Fibroblast of skin of abdomen (primary cell): ENCODE results near the gene SUCLG1.
"Not testable (repeated sequence)": the region's sequence is repeated elsewhere in the genome, so short reads cannot be mapped to it uniquely, and the experiment has no call there.

Experiments used
- DNase-seq: peaks from one replicate; pipeline ENCODE4 v3.0.0-alpha.2; 2013

SUCLG1 gene

DNA sequence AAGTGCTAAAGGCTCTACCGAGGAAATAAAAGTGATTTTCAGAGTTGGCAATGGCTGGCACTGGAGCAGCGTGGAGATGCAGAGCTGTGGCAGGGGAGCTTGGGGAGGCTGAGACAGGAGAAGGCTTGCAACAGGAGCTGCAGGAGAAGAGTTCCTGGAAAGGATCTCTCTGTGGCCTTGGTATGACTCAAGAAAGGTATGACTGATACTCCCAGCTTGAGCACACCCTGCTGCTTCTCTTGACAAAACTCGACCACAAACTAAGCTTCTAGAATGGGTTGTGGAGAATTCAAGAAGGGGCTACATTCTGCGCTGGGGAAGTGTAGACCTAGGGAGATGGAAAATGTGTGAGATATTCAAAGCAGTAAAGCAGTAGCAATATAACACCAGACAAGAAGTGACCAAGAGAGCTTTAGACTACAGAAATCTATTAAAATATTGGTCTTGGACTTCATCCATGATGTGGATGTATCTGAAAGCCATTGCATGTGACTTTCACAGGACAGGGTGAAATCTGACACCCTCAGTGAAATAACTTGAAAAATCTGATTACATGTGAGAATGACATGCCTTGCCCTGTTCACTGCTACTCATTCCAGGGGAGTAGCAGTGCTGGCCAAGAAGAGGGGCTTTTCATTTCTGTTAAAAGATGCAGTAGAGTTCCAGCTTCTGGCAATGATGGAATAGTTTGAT is 41.5 kb downstream of the SUCLG1 start:
- no peak for DNase-seq

DNA sequence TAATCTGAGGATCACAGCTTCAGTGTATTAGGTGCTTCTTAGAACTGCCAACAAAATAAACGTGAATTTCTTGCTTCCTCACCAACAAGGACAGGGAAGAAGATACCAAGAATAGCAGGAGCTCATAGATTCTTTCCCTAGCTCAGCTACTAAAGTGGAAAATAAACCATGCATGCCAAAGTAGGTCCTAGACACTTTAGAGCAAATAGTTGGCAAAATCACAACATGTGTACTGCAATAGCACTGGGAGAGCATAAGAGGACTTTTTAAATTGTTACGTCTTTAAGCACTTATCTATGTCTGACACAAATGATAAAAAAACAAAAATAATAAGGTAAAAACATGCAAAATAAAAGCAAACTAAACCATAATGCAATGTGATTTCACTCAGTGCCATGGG is 49.5 kb downstream of the SUCLG1 start:
- DNase-seq, result no peak

GRCh38 chr2:84402111-84402510 is 57.0 kb downstream of the SUCLG1 start:
- DNase-seq, result not testable (repeated sequence)

DNA sequence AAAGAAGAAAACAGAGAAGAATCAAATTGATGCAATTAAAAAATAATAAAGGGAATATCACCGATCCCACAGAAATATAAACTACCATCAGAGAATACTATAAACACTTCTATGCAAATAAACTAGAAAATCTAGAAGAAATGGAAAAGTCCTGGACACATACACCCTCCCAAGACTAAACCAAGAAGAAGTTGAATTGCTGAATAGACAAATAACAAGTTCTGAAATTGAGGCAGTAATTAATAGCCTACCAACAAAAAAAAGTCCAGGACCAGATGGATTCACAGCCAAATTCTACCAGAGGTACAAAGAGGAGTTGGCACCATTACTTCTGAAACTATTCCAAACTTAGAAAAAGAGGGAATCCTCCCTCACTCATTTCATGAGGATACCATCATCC is 59.2 kb downstream of the SUCLG1 start:
- DNase-seq, result not testable (repeated sequence)

DNA sequence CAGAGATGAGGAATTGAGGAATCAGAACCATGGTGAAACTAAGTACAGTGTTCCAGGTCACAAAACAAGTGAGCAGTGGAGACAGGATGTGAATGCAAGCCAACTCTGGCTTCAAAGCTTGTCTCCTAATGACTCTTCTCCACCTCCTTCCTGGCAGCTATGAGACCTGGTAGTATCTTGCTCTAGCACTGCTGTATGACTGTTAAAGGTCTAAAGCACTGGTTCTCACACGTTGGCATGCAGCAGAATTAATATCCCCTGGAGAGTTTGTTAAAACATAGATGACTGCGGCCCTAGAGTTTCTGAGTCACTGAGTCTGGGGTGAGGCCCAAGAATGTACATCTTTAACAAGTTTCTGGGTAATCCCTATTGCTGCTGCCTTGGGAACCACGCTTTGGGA is 63.3 kb downstream of the SUCLG1 start:
- peak; percentile 64 for DNase-seq

DNA sequence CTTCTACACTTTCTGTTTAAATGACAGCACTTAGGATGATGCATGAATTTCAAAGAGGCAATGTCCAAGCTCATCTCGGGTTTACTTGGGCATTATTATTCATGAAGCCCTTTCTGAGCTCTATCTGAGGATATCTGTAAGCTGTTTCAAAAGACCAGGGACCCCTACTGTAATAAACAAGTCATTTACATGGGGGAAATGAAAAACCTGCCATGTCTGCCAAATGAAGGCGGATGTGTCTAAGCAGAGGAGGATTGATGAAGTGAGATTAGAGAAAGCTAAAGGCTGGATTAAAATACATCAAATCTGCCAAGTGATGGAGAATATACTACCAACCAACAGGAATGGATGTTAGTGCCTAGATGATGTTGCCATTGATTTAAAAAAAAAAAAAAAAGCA is 64.5 kb downstream of the SUCLG1 start:
- DNase-seq, result no peak

DNA sequence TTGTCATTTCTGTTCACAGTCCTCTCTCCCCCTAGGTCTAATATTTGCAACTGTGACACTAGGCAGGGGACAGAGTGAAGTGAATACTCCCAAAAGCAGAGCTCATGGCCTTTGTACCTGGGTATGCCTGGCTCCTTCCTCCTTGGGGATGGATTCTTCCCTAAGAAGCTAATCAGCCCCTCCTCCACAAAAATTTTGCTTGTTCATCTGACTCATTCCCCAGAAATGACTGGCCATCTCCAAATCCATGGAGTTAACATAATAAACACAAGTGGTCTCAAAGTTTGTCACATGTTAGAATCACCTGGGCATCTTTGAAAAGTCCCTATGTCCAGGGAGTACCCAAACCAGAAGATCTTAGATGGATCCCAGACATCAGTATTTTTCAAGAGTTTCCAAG is 65.3 kb downstream of the SUCLG1 start:
- DNase-seq, result peak; percentile 13

DNA sequence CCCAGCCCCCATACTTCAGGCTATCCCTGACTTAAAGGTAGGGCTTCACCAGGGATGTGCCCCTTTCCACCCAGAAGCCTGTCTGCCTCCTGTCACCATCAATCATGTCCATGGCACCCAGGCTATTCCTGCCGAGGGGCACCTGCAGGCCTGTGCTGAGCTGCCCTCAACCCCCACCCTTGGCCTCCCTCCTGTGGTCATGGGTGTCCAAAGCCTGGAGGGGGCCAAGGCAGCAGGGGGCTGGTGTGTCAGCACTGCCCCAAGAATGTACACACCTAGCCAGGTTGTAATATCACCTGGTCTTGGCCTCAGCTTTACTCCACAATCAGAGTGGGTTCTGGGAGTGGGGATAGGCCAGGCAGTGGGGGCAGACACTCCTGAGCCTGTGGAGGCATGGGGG is 69.3 kb downstream of the SUCLG1 start:
- DNase-seq, result no peak

DNA sequence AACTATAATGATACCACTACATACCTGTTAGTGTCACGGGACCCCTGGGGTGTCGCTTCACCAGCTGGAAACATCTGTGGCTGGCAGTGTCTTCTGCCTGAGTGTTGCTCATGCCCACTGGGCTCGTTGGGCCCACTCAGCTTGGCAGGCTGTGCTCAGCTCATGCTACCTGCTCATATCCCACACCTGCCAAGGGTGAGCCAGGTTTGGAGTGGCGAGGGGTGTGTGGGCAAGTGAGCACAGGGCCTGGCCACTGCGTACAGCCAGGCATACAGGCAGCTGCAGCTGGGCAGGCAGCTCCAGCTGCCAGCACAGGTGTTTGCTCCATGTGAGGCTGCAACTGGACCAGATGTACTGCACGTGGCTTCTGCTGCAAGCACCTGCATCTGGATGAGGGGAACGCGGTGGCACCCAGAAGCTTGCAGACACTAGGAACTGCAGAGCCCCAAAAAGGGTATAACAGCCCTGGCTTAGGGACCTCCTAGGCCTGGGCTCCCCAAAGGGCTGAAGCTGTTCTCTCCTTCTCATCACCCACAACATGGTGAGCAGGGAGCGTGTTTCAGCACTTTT is 70.1 kb downstream of the SUCLG1 start:
- no peak for DNase-seq

DNA sequence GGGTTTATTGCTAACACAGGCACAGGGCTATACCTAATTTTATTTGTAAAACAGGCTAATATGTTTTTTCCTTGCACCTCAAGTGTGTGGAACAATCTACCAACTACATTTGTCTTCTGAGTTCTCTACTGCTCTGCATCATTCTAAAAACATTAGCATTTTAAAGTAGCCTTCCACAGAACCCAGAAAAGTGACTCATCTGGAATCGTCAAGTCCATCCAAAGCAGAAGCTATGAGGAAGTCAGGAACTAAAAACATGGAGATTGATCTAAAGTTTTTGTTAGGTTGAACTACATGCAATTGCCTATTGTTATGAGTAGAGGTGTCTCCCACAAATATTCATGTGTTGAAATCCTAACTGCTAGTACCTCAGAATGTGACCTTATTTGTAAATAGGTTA is 70.9 kb downstream of the SUCLG1 start:
- peak; percentile 13 for DNase-seq

- DNase-seq, result no peak
These were observed 72.6 kb downstream of the SUCLG1 start for GRCh38 chr2:84386336-84387040.

GRCh38 chr2:84383271-84383670 is 75.8 kb downstream of the SUCLG1 start:
- no peak for DNase-seq

- no peak for DNase-seq
These were observed 78.2 kb downstream of the SUCLG1 start for GRCh38 chr2:84380875-84381274.

GRCh38 chr2:84378960-84379359 is 80.1 kb downstream of the SUCLG1 start:
- no peak for DNase-seq

DNA sequence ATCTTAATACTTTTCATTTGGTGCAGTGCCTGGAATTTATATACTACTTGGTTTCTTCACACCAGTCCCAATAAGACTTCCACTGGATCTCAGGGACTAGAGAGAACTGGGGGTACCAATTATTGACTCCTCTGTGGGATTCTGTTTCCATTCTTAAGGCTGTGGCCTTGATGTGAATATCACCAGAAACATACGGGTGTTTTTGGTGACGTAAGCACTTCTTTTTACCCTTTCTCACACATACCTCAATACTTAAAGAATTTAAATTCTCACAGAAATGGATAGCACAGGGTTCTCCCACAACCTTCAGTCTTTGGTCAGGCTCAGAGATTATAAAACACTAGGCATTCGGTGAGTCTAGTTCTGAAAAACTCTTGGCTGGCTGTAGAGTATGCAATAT is 84.1 kb downstream of the SUCLG1 start:
- no peak for DNase-seq

GRCh38 chr2:84373866-84374265 is 85.2 kb downstream of the SUCLG1 start:
- no peak for DNase-seq
